Testis (tissue), 2 donors: ENCODE results near the gene PHGDH.

Experiments used
- CTCF ChIP-seq, 3 experiments: fragments of 450-650 bp in 2 of 3; fragments of 200-600 bp in 1 of 3; sonication (generic) in 1 of 3; IDR thresholded peaks; one replicate each; pipeline ENCODE4 v1.5.1; 2016 to 2019; ENCODE audit warnings: antibody characterized with exemption in 3 of 3, mild to moderate bottlenecking in 2 of 3, moderate library complexity in 1 of 3
- POLR2A ChIP-seq: fragments of 450-650 bp; IDR thresholded peaks from one replicate; pipeline ENCODE4 v1.6.1; 2017; ENCODE audit warnings: antibody characterized with exemption, mild to moderate bottlenecking, moderate library complexity

GRCh38 chr1:119720866-119721440 lies 9.2 kb downstream of the PHGDH start:
- TF ChIP-seq CTCF (IDR thresholded peaks at IDR 0.05) (no peak), POLR2A (no peak)
